Stimulated activated CD4-positive, alpha-beta T cell treated with anti-CD3 and anti-CD28 coated beads, Interleukin-12 subunit alpha, Interleukin-12 subunit beta, amount 100 ng/mL, for 4 hours (primary cell): ENCODE measurements around the gene FADS3.

Experiments used
- DNase-seq: peaks from one replicate; pipeline ENCODE4 v3.0.0-alpha.2; 2020

Gene FADS3

DNA sequence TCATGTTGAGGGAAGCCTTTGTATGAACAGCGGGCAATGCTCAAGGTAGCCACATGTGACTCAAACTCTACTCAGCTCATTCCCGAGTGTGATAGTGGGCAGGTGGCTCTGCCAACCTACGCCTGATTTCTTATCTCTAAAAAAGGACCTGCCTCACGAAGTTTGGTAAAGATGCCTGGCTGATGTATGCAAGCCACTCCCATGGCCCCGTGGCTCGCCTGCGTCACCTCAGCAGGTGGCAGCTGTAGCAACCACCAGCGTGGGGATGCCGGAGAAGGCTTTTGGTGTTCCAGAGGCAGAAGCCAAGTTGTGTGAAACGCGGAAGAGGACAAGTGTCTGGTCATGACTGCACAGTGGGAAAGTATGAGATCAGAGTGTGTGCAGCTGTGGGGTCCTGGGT lies 57.9 kb downstream of the FADS3 start:
- DNase-seq: no peak

DNA sequence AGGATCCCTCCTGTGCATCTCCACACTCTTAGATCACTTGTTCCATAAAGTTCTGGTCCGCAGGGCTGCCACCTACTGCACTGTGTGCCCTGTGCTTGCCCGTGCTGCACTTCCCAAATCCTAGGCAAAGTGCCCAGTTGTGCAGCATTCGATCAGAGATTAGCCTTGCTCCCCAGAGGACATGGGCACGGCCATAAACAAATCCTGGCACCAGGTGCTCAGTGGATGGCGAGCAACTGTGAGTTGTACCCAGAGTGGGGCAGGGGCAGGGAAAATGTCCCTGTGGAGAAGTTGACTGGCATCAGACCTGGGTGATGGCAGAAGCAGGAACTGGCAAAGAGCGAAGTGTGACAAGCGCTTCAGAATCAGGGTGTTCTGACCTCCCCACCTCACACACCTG lies 58.6 kb downstream of the FADS3 start:
- DNase-seq: no peak

- DNase-seq: no peak
Observed at GRCh38 chr11:61832207-61832606, 59.1 kb downstream of the FADS3 start.

DNA sequence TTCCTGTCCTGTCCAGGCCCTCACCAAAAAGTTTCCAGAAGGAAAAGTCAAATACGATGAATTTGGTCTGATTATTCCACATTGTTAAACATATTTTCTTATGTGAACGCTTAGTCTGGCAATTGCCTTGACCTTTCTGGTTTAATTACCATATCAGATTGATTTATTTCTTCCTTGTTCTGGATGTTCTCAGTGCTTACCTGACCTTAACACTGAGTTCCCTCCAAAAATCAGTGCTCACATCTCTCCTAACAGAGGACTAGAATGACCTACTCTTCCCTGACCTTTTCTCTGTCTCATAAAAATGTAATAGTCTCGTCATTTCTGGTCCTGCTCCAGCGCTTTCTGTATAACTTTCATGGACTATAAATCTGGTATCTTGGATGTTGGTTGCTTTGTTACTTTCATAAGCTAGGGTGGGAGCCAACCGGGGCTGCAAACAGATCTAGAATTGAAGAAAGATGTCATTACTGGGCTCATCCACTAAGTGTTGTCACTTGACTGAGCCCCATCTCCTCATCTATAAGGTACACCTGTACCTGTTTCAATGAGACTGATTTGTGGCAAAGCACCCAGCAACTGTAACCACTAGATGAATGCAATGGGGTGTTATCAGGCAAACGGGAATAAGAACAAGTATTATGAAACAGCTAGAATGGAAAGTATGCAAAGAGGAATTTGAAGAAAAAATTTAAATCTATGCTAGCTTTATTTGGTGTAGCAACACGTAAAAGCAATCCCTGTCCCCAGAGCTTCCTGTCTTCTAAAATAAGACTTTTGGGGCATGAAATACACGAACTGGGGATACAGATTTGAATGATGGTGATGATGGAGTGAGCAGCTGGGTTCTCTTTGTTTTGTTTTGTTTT lies 60.9 kb downstream of the FADS3 start:
- DNase-seq: no peak

- no peak for DNase-seq
Observed at GRCh38 chr11:61829806-61830205, 61.5 kb downstream of the FADS3 start.

- peak; percentile 19 for DNase-seq
Observed at GRCh38 chr11:61828629-61829407, 62.5 kb downstream of the FADS3 start.

- DNase-seq: no peak
Observed at GRCh38 chr11:61828379-61828628, 63.0 kb downstream of the FADS3 start.

DNA sequence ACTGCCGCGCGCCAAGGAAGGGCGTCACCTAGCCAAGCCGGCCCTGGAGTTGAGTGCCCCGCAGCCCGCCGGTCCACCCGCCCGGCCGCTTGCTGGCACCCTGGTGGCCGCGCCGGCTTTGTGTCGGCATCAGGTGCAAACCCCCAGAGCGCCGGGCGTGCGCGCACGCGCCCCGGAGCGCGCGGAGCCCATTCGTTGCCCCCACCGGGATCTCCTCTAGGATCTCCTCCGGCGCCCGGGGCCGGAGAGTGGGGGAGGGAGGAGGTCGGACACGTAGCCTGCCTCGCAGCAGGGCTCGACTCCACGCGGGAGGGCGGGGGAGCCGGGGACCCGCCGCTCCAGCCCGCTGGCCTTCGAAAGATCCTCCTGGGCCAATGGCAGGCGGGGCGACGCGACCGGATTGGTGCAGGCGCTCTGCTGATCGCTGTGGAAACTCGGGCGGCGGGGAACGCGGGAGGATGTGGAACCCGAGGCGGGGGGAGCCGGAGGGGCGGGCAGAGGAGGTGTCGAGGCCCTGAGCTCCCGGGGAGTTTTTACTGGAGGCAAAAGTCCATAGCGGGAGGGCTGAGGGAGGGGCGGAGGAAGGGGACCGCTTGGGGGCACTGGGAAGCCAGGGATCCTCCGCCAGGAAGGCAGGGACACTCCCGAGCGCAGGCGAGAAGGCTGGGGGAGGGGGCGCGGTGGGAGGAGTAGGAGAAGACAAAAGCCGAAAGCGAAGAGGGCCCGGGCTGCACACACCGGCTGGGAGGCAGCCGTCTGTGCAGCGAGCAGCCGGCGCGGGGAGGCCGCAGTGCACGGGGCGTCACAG lies 63.6 kb downstream of the FADS3 start, which contains the start of gene FADS2:
Gene FADS2 (plus strand): TSS at position 730 of the 808 bp plus-strand sequence. CDS start 91 bp downstream, outside the sequence.
- DNase-seq: peak; percentile 67

GRCh38 chr11:61826930-61827570 lies 64.3 kb downstream of the FADS3 start:
- DNase-seq: no peak
